RCC 7860 (cell line): ENCODE measurements around the gene GRID1.

Experiments used
- DNase-seq: peaks from one replicate; pipeline ENCODE4 v3.0.0-alpha.2; 2015; ENCODE audit warnings: low spot score
- FAIRE-seq: peaks from 2 replicates; lab custom pipeline; 2012; peaks lifted over from hg19 to GRCh38; lab: Jason Lieb, UNC

The GRID1 gene

DNA sequence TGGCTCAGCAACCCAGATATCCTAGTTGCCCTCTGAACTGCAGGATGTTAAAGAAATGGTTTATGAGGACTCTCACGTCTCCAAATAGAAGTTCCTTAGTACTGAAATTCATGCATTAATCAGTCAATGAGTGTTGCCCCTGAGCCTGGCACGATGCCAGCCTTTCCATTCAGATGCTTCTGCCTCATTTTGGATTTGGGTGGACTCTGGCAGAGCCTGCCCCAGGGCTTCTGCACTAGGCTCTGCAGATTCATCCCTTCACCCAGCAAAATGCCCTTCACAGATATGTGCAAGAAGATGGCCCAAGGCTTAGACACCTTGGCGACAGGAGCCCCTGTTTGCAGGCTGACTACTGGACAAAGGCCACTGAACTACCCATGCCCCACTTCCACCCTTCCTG is 747.8 kb downstream of the GRID1 start:
- DNase-seq (no peak), FAIRE-seq (no peak)

- DNase-seq (no peak), FAIRE-seq (no peak)
These were observed 748.6 kb downstream of the GRID1 start for GRCh38 chr10:85617751-85618546.

DNA sequence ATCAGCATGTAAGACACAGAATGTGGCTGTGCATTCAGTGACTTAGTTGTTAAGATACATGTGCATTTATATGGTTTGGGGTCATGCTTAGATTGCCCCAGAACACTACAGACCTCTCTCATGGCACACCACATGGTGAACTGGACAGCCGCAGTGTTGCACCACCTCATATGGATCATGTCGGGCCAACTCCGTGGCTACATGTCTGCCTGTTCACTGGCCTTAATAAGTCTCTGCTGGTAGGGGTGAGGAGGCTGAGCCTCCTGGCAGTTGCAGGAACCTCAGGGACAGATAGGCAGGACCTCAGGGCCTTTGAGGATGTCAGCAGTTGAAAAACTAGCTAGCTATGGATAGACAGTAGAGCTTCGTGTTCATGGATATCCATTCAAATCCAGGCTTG is 751.0 kb downstream of the GRID1 start:
- DNase-seq, result no peak
- no peak for FAIRE-seq

- FAIRE-seq, result no peak
These were observed 751.6 kb downstream of the GRID1 start for GRCh38 chr10:85614981-85615380.

GRCh38 chr10:85614566-85614965 is 752.0 kb downstream of the GRID1 start:
- DNase-seq (no peak), FAIRE-seq (no peak)

More at GRCh38 chr10:85614981-85615380, 751.6 kb downstream of the GRID1 start:
- no peak for DNase-seq

GRCh38 chr10:85613391-85613790 is 753.2 kb downstream of the GRID1 start:
- FAIRE-seq (no peak), DNase-seq (no peak)

GRCh38 chr10:85612833-85613232 is 753.8 kb downstream of the GRID1 start:
- FAIRE-seq (no peak), DNase-seq (no peak)

DNA sequence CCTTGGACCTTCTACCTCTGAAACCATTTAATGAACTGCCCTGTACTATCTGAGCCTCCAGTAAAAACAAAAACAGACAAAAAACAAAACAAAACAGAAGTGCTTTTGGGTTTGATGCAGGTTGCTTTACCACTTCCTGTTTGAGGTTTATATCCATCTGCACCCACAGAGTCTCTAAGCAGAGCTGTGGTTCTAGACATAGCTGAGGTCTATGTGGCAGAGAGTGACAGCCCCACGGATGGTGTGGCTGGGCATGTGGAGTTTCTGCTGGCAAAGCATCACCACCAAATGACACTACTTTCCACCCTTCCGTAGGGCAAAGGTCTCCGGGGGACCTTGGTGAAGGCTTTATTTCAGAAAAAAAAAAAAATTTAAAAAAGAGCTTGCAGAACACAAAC is 754.2 kb downstream of the GRID1 start:
- FAIRE-seq, result no peak

GRCh38 chr10:85611746-85612377 is 754.7 kb downstream of the GRID1 start:
- no peak for DNase-seq
- no peak for FAIRE-seq

More for the DNA sequence above, 754.2 kb downstream of the GRID1 start:
- no peak for DNase-seq

DNA sequence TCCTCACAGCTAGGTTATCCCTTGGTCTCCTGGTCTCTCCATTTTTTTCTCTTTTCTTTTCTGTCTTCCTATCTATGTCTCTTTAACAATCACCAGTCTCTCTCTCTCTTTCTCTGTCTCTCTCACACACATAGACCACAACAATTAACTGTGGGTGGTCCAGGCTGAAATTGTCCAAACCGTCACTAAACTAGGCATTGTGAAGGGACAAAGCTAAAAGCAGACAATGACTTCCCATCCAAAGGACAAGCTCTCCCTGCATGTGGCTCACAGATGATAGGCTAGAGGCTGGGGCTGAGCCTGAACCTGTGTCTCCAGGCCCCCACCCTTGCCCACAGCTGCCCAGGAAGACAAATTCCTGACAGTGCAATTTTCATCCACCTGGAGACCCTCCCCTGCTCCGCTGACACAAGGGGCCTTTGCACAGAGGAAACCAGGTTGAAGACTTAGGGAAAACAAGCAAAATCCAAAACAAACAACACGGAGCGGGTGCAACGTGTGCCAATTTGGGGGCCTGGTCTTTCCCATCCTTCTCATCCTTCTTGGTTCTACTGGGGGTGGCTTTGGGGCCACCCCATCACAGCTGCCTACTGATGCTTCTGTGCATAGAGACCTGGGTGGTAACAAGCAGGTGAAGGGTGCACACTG is 755.4 kb downstream of the GRID1 start:
- no peak for DNase-seq
- FAIRE-seq, result no peak

DNA sequence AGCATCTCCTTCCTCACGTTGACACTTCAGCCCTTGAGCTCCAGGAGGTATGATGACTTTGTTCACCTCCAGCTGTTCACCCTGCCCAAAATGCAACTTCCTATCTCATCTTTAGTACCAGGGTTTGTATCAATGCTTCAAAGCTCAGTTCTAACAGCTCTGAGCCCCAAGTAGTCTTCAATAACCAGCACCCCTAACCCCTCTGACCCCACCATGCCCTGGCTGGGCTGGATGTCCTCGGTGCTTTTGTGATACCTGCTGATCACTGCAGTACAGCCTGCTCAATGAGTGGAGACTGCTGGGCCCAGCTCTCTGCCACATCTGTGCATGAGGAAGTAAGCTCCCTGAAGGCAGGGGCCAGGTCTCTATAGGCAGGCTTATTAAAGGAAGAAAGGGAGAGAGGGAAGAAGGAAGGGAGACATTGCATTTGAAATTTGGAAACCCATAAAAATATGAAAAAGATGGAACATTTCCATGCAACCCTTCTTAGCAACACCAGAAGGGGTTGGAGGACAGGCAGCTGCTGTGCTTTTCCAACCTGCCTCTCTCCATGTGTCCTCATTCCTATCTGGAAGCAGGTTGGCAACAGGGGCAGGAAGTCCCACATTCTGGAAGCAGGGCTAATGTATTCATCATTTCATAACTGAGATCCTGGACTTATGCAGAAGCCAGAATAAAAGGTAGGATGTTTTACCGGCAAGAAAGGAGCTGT is 756.1 kb downstream of the GRID1 start:
- DNase-seq, result no peak
- FAIRE-seq, result no peak

DNA sequence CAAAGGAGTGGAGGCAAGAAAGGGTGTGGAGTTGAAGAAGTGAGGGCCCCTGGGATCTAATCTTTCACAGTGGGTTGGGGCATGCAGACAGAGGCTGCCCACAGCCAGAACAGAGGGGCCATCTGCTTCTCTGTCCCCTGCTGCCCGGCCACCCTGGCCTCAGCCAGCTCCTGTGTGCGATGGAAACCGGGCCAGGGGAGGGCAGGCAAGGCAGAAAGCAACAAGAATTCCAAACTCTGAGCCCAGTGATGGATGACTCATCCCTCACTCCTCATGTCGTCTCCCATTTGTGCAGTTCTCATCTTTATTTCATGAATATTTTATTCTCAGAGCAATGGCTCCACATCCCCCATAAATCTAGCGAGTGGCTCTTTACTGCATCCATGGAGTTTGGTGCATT is 757.1 kb downstream of the GRID1 start:
- FAIRE-seq (no peak), DNase-seq (no peak)

DNA sequence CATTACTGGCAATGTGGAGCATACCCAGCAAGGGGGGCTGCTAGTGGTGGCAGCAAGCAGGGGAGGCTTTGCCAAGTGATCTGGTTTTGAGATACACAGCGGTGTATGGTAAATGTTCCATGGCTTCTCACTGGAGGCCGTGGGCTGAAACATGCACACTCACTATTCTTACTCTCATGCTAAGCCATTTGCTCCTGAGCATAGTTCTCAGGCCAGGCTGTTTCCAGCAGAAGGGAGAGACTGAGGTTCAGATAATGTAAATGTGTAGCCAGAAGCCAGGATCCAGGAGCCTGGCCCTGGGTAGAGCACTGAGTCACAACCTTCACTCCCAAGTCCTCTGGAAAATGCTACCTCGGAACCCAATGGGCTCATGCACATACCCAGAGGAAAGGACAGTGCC is 757.9 kb downstream of the GRID1 start:
- no peak for FAIRE-seq
- no peak for DNase-seq

DNA sequence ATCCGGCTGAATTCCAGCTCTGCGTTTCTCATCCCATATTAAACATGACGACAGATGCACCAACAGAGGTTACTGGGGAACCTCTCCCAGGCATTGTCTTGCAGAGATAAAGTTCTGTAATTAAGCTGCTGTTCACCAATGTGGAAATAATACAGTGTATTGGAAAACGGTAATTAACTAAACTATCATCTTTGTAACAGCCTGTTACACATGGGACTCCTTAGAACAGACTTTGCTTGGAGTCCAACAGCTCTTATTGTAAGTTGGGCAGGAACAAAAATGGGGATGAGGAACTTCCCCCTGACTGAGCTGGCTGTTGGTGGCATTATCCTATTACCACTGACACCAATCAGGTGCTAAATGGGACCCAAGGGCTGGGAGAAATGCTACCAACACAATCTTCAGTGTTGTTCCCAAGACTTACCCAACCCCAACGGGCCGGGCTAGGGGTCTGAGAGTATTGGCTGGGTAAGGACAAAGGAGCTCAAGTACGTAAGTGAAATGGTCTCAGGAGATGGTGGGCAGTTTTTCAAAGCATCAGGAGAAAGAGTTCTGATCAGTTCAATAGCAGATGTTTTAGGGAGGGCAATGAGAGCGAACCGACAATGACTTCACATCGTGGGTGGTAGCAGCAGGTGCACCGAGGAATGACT is 759.4 kb downstream of the GRID1 start:
- FAIRE-seq, result no peak

DNA sequence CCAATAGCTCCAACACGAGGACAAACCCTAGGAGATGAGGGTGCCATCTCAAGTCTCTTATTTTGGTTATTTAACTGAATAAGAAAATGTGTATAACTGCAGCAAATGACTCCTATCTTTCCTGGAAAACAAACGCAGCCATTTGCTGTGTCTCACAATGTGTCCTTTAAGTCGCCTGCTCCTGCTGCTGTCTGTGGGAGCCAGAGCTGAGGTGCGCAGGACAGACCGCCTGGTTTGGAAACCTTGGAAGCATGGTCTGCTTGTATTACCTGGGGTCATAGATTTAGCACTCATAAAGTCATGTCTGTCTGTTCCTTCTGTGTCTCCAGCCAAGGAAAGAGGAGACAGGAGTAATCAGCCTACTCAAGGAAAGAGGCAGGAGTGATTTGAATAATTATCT is 760.2 kb downstream of the GRID1 start:
- no peak for DNase-seq
- FAIRE-seq, result no peak

More for the DNA sequence above, 759.4 kb downstream of the GRID1 start:
- no peak for DNase-seq

GRCh38 chr10:85604884-85605283 is 761.7 kb downstream of the GRID1 start:
- DNase-seq (no peak), FAIRE-seq (no peak)

DNA sequence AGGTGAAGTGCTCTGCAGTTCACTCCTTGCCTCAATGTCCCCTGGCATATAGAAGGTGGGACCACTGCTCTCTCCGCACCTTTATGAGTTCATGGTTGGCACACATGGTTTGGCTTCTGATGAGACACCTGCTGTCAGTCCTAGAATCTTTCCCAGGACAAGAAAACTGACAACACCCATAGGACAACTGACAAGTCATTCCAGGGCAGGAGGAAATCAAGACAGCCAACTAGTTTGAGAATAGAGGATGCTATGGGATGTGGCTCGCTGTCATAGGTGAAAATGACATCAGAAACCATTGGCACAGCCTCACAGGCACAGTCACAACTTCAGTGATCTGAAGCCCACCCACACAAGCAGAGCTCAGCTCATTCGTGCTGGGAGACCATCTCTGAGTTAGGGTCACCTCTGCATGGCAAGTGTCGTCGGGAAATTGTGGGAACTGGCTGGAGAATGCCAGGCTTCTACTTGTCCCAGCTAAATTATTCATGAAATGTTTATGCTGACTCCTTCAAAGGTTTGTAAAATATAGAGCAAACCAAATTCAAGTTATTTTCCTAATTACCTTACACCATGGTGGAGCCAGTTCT is 762.4 kb downstream of the GRID1 start:
- no peak for FAIRE-seq

DNA sequence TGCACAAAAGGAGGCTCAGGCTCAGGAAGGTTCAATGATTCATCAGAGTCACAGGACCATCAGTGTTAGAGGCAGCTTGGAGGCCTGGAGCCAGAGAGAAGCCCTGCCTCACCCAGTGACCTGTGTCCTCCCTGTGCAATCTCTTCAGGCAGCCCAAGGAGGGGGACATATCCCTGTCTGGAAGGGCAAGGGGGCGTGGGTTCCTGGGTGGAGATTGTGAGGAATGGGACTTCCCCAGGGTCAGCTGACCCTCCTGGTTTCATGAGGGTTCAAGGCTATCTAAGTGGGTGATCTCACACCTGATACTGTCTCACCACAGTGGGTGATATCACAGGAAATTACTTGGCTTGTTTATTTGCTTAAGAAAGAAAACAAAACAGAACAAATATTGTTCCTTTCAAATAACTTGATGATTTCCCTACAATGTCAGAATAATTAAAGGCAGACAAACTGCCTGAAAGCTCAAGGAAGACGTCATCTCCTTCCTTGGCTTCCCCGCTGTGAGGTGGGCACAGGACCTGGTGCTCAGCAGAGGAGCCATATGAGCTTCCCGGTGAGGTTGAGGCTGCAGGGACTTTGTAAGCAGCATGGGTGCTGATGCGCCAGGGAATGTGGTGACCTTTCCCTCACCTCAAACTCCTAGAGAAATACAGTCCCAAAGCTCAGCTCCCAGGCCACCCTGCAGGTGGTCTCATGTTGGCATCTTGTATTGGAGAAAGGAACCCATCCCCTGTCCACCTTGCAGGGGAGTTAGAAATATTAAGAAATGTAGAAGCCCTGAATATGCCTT is 763.2 kb downstream of the GRID1 start:
- no peak for FAIRE-seq

More for the DNA sequence above, 762.4 kb downstream of the GRID1 start:
- no peak for DNase-seq

DNA sequence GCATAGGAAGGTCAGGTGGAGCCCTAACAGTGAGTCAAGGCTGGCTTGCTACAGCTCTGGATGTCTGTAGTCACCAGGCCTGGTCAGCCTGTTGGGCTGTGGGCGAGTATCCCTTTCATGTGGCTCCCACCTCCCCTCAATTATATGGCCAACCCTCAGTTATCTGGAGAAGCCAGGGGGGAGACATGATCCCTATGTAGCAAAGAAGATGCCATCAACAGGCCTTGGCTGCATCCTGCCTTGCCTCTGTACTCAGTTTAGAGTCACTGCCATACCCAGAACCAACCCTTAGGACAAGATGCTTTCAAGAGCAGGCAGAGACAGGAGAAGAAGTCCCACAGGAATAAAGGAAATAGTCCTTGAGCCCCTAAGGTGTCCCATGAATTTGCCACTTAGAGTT is 763.9 kb downstream of the GRID1 start:
- no peak for FAIRE-seq
- no peak for DNase-seq

More for the DNA sequence above, 763.2 kb downstream of the GRID1 start:
- DNase-seq, result no peak

DNA sequence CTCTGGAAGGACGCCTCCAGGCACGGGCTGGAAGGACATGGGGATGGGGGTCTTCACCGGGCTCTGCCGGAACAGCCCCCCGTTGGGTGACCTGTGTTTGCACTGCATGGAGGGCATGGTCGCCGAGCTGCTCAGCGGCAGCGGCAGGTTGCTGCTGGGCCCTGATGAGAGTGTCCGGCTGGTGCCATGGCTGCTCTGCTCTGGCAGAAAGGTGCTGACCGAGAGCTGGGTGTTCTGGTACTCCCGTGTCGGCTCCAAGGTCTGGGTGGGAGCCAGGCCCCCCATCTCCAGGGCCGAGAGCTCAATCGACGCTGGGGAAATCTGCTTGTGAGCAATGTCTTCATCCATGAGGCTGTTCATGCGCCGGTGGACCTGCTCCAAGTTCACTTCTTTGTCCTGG is 764.3 kb downstream of the GRID1 start:
- FAIRE-seq (no peak), DNase-seq (no peak)
